Sigmoid colon (tissue), 7 donors: ENCODE measurements around the gene UCN2. TPM values are rescaled to one million over a fixed set of nuclear protein-coding genes. Genes with fewer than 3 reads are reported as not detected.

ENCODE experiments used
- DNase-seq: peaks from one replicate; pipeline ENCODE4 v3.0.0-alpha.2; 2019
- H3K27ac ChIP-seq, 4 donors: fragments of 200-600 bp; sonication (generic); one replicate each; pipeline ENCODE4 v1.5.1; 2016 to 2019; ENCODE audit warnings: mild to moderate bottlenecking in 1 of 4
- H3K27me3 ChIP-seq, 3 donors: fragments of 200-600 bp; sonication (generic); one replicate each; pipeline ENCODE4 v1.5.1; 2019; ENCODE audit warnings: mild to moderate bottlenecking in 1 of 3
- H3K36me3 ChIP-seq, 4 donors: fragments of 200-600 bp; sonication (generic); one replicate each; pipeline ENCODE4 v1.5.1; 2016 to 2019
- H3K4me1 ChIP-seq, 4 donors: fragments of 200-600 bp; sonication (generic); one replicate each; pipeline ENCODE4 v1.5.1; 2017 to 2019
- H3K4me3 ChIP-seq, 4 donors: fragments of 200-600 bp; sonication (generic); one replicate each; pipeline ENCODE4 v1.5.1; 2017 to 2019; ENCODE audit warnings: mild to moderate bottlenecking in 2 of 4, moderate library complexity in 1 of 4
- H3K9me3 ChIP-seq, 4 donors: fragments of 200-600 bp in 3 of 4; sonication (generic) in 3 of 4; one replicate each; pipeline versions ENCODE4 v1.5.1 to v1.6.1; 2013 to 2019
- EP300 ChIP-seq, 4 donors: sonication (generic); formaldehyde crosslinking; IDR thresholded peaks; one replicate each; pipeline ENCODE4 v1.6.1; 2017; ENCODE audit warnings: antibody characterized with exemption in 4 of 4
- POLR2A ChIP-seq, 2 donors: fragments of 450-650 bp; IDR thresholded peaks; one replicate each; pipeline ENCODE4 v1.6.1; 2016; ENCODE audit warnings: antibody characterized with exemption in 2 of 2, mild to moderate bottlenecking in 2 of 2, moderate library complexity in 2 of 2
- POLR2AphosphoS5 ChIP-seq, 4 donors: sonication (generic); formaldehyde crosslinking; IDR thresholded peaks; one replicate each; pipeline ENCODE4 v1.6.1; 2017; ENCODE audit warnings: antibody characterized with exemption in 4 of 4
- WGBS, 2 donors: extraction: QIAGEN DNeasy Blood & Tissue Kit; methylation state at CpG; one replicate each; pipeline ENCODE4 v1.1.7; 2013; 5-methylcytosine and 5-hydroxymethylcytosine counted together
- intact Hi-C: fragments of 100-400 bp; cut with DNase I; formaldehyde crosslinking; loops from one replicate; pipeline ENCODE4 v1.15.1; 2023
- polyA plus RNA-seq, 3 donors: library from polyadenylated mRNA; stranded (reverse); fragments of 200-250 nt; gene quantifications; one replicate each; pipeline ENCODE4 v1.2.3, GENCODE V29; 2013
- total RNA-seq, 4 donors: library from RNA; depleted of rRNA; stranded (reverse); fragments of >200 nt; gene quantifications; one replicate each; pipeline ENCODE4 v1.1.0, GENCODE V29; 2016
- TF ChIP-seq, protein P1 (sequence below), 4 experiments: fragments of 450-650 bp in 3 of 4; fragments of 200-600 bp in 1 of 4; IDR thresholded peaks; one replicate each; pipeline ENCODE4 v1.5.1; 2016 to 2019; ENCODE audit warnings: antibody characterized with exemption in 4 of 4, mild to moderate bottlenecking in 3 of 4, moderate library complexity in 2 of 4
- donor health status: healthy with polysubstance abuse.
- donor health status: Bipolar disorder and iron deficiency.
- donor health status: healthy.

Gene UCN2, protein sequence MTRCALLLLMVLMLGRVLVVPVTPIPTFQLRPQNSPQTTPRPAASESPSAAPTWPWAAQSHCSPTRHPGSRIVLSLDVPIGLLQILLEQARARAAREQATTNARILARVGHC
- total RNA-seq (not detected), polyA plus RNA-seq (under 1 TPM in 1 of 3 donors, not detected in 2; 0.10 TPM)

DNA sequence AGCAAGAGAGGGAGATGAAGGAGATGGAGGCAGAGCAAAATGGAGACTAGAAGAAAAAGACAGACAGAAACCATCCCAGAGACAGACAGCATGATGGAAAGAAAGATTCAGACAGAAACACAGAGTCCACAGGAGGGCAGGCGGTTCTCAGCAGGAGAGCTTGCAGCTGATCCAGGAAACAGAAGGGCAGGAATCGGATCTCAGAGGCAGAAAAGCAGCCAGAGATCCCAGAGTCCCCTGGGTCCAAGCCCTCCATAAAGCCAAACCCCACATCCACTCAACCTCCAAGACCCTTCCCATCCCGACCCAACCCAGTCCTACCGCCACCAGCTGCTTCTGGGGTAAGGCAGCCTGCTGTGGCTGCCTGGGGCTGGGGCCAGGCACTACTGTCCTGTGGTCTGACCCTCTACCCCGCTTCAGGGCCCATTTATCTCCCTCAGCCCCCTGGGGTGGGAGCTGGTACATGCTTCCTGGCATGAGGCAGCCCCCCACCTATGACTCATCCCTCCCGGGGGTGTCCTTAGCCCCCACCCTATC, at the start of gene UCN2:
Gene UCN2 (minus strand): TSS at position 400 of the 537 bp plus-strand sequence. CDS start 657 bp downstream, outside the sequence.
- Histone ChIP-seq H3K36me3 (no peaks in the 10 kb centered on the region), H3K27me3 (no peaks in the 10 kb centered on the region), H3K4me3 (no peak within 1 kb of the TSS), H3K4me1 (peaks cover 0 to 29% (median 24%) of the 10 kb centered on the region in 4 donors), H3K9me3 (no peaks in the 10 kb centered on the region), H3K27ac (peak within 1 kb of the TSS in 1 of 4 donors; percentile 18)
- no peak for TF ChIP-seq POLR2A (IDR thresholded peaks at IDR 0.05)
- no peak for TF ChIP-seq POLR2AphosphoS5 (IDR thresholded peaks at IDR 0.05)
- no peak for TF ChIP-seq EP300 (IDR thresholded peaks at IDR 0.05)
- TF ChIP-seq, protein P1, sequence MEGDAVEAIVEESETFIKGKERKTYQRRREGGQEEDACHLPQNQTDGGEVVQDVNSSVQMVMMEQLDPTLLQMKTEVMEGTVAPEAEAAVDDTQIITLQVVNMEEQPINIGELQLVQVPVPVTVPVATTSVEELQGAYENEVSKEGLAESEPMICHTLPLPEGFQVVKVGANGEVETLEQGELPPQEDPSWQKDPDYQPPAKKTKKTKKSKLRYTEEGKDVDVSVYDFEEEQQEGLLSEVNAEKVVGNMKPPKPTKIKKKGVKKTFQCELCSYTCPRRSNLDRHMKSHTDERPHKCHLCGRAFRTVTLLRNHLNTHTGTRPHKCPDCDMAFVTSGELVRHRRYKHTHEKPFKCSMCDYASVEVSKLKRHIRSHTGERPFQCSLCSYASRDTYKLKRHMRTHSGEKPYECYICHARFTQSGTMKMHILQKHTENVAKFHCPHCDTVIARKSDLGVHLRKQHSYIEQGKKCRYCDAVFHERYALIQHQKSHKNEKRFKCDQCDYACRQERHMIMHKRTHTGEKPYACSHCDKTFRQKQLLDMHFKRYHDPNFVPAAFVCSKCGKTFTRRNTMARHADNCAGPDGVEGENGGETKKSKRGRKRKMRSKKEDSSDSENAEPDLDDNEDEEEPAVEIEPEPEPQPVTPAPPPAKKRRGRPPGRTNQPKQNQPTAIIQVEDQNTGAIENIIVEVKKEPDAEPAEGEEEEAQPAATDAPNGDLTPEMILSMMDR (IDR thresholded peaks at IDR 0.05) = no peak
- WGBS, 2 donors = 64 to 78% methylated on average over 6 of the region's 6 CpGs
- no peak for DNase-seq
- intact Hi-C loops = no loop called here

DNA sequence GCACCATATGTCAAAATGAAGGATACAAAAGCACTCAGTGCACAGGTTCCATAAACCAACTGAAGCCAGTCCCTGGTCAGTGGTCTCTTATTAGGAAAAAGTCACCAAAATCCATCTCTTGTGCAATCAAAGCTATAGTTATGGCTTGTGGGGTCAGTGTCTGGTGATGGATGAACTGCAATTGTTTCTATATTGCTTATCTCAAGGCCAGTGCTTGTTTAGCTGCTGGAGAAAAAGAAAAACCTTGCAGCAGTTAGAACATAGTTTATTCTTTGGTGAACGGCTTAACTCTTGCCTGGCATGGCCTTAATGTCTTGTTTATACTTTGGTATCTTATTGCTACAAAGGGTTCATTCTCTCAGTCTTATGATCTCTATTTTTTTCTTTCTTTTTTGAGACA, 48.7 kb upstream of the UCN2 start:
- TF ChIP-seq POLR2A (IDR thresholded peaks at IDR 0.05) (no peak), POLR2AphosphoS5 (IDR thresholded peaks at IDR 0.05) (no peak), EP300 (IDR thresholded peaks at IDR 0.05) (no peak)
- TF ChIP-seq, protein P1 (IDR thresholded peaks at IDR 0.05) = no peak
- WGBS, 2 donors = 30 to 59% methylated on average over 1 of the region's 1 CpG
- intact Hi-C loops = no loop called here
- H3K4me1 ChIP-seq = peaks cover 0 to 22% (median 15%) of the 10 kb centered on the region in 4 donors
- H3K9me3 ChIP-seq = peaks cover 0 to 5% (median 2%) of the 10 kb centered on the region in 4 donors
- no peak overlapping the region for H3K27ac ChIP-seq
- no peak overlapping the region for H3K4me3 ChIP-seq
- DNase-seq = no peak
- H3K36me3 ChIP-seq = peaks cover 0 to 6% (median 0%) of the 10 kb centered on the region in 4 donors
- H3K27me3 ChIP-seq = no peaks in the 10 kb centered on the region

DNA sequence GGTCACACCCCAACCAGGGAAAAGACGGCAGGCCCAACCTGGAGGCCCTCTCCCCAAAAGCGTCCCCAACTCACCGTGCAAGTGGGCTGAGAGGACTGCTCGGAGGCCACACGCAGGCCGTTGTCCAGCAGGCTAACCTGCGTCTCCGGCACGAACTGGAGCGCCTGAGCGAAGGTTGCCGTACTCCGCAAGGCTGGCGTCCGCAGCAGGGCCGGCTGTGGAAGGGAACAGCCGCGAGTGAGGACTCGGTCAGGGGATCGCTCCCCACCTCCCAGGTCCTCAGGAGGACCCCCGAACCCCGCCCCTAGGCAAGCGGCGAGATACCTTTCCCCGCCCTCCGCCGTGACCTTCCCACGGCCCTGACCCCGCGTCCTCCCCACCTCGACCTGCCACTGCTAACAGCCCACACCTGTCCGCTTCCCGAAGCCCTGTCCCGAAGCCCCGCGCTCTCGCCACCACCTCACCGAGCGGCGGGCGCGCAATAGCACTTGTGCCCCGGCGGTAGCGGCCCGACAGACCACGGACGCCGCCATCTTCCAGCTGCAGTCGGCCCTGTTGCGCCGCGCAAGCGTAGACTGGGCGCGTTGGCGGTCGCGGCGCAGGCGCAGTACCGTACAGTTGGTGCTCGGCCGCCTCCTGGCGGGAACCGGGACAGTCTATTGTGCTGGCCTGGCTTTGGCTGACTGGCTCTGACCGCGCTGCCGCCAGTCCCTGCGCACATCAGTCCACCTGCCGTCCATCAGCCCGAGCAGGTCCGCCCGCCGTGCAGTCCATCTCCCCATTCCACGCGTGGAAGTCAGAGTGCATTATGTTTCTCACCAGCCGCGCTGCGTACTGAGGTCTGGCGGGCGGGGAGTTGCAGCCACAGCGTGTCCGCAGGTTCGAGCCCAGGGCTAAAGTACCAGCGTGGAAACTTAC, 45.8 kb upstream of the UCN2 start, which contains the start of gene UQCRC1:
Gene UQCRC1 (minus strand): TSS at position 559 of the 918 bp plus-strand sequence. CDS start 26 bp downstream, at position 533.
- TF ChIP-seq EP300 (IDR thresholded peaks at IDR 0.05) = no peak
- TF ChIP-seq POLR2AphosphoS5 (IDR thresholded peaks at IDR 0.05) = peak; percentile 90 to 96 (median 96)
- TF ChIP-seq, protein P1 (IDR thresholded peaks at IDR 0.05) = peak; percentile 70 to 87 (median 79)
- peak; percentile 59 to 92 for TF ChIP-seq POLR2A (IDR thresholded peaks at IDR 0.05)
- no peaks in the 10 kb centered on the region for H3K9me3 ChIP-seq
- intact Hi-C loops = loop anchor here (2.0 to 5.0 kb wide), 4 partner anchors 25 to 145 kb away; partner anchors contain the start of gene SLC26A6
- peak within 1 kb of the TSS; percentile 79 to 99 (median 96) for H3K4me3 ChIP-seq
- no peaks in the 10 kb centered on the region for H3K27me3 ChIP-seq
- peak; percentile 95 for DNase-seq
- peaks cover 0 to 22% (median 15%) of the 10 kb centered on the region in 4 donors for H3K4me1 ChIP-seq
- H3K27ac ChIP-seq = peak within 1 kb of the TSS; percentile 87 to 94 (median 93)
- H3K36me3 ChIP-seq = peaks cover 11 to 34% (median 20%) of the 10 kb centered on the region in 4 donors
- 1 to 3% methylated on average over 86 of the region's 86 CpGs for WGBS, 2 donors

GRCh38 chr3:48607519-48607918, 43.9 kb upstream of the UCN2 start:
- peaks cover 29 to 53% (median 38%) of the 10 kb centered on the region in 4 donors for H3K36me3 ChIP-seq
- WGBS, 2 donors = 90 to 96% methylated on average over 5 of the region's 5 CpGs

More at GRCh38 chr3:48607519-48607918, 43.9 kb upstream of the UCN2 start:
- TF ChIP-seq, protein P1 (IDR thresholded peaks at IDR 0.05) = no peak
- TF ChIP-seq EP300 (IDR thresholded peaks at IDR 0.05) (no peak), POLR2AphosphoS5 (IDR thresholded peaks at IDR 0.05) (no peak), POLR2A (IDR thresholded peaks at IDR 0.05) (no peak)
- H3K27me3 ChIP-seq = no peaks in the 10 kb centered on the region
- no peak for DNase-seq
- no peaks in the 10 kb centered on the region for H3K9me3 ChIP-seq
- H3K27ac ChIP-seq = no peak overlapping the region
- peaks cover 0 to 22% (median 15%) of the 10 kb centered on the region in 4 donors for H3K4me1 ChIP-seq
- intact Hi-C loops = loop anchor here (5.0 kb wide), 1 partner anchor 75 kb away; no protein-coding TSS in a partner anchor
- no peak overlapping the region for H3K4me3 ChIP-seq
